TTC549 (cell line): ENCODE results near the gene HOMER2.
"Not testable (repeated sequence)": the region's sequence is repeated elsewhere in the genome, so short reads cannot be mapped to it uniquely, and the experiment has no call there.

Source experiments
- FAIRE-seq: peaks from 2 replicates; lab custom pipeline; 2012; peaks lifted over from hg19 to GRCh38; lab: Jason Lieb, UNC

Gene HOMER2

DNA sequence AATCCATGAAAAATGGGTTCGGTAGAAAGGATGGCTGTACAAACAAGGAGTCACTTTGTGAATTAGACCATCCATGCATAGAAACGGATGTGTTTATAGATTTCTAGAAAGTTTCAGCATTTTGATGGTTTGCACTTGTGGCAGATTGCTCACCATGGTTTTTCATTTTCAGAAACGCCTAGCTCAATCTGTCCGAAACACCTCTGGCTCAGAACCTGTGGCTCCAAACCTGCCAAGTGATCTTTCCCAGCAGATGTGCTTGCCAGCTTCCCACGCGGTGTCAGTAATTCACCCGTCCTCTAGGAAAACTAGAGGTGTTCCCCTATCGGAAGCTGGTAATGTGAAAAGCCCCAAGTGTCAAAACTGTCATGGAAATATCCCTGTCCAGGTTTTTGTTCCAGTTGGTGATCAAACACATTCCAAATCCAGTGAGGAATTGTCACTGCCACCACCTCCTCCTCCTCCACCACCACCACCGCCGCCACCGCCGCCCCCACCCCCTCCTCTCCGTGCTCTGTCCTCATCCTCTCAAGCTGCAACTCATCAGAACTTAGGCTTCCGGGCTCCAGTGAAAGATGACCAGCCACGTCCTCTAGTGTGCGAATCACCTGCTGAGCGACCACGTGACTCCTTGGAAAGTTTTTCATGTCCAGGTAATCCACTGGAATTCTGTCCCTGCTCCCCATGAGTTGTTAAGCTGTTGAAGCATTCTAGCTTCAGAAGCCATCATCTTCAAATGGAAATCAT, 121.9 kb downstream of the HOMER2 start:
- FAIRE-seq: no peak

DNA sequence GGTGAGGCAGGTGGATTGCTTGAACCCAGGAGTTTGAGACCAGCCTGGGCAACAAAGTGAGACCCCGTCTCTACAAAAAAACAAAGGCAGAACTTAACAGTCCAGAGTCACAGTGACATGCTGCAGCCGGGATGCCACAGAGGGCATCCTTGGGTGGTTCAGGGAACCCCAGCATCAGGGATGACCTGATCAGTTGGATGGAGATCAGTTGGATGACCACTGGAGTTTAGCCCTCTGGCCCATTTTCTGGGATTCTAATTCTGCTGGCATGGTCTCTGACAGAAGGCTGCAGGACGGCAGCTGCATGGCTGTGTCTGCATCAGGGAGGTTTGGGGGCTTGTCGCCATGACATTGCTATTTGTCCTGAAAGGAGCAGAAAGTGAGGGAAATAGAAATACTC, 123.3 kb downstream of the HOMER2 start:
- no peak for FAIRE-seq

DNA sequence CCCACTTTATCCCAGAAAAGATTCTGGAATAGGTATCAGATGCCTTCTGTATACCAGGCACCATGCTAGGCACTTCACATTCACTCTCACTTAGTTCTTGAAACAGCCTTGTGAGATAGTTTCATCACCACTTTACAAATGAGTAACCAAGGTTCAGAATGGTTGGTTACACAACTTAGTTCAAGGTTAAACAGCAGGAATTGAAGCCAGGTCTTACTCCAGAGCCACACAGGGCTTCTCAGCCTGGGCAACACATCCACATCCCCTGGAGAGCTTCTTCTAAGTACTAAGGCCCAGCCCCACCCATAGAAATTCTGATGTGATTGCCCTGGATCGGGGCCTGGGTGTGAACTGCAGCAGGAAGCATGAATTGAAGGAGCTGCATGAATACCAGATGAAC, 124.4 kb downstream of the HOMER2 start:
- no peak for FAIRE-seq

DNA sequence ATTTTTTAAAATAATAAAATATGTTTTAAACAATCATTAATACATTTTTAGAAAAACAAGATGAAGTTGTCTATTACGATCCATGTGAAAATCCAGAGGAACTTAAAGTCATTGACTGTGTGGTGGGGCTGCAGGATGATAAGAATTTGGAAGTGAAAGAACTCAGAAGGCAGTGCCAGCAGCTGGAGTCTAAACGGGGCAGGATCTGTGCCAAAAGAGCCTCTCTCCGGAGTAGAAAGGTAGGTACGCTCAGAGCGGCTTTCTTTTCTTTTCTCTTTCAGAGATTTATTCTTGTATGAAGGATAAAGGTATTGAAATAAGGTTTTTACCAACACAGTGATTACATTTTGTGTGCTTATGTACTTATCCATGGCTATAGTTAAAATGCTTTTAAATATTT, 129.5 kb downstream of the HOMER2 start:
- FAIRE-seq: no peak

DNA sequence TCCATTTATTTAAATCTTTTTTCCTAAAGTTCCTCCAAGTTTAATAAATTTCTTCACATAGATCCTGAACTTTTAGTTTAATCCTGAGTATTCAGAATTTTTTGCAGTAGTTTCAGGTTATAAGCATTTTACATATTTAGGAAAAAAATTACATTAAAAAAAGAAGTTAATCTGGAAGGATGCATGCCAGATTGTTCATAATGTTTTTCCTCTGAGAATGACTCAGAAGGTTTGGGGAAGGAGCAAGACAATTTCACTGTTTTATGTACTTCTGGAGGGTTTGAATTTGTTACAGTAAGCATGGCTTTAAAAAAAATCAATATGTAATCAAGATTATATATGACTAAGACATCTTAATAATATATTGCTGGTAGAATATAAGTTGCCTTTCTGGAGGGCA, 130.7 kb downstream of the HOMER2 start:
- not testable (repeated sequence) for FAIRE-seq

DNA sequence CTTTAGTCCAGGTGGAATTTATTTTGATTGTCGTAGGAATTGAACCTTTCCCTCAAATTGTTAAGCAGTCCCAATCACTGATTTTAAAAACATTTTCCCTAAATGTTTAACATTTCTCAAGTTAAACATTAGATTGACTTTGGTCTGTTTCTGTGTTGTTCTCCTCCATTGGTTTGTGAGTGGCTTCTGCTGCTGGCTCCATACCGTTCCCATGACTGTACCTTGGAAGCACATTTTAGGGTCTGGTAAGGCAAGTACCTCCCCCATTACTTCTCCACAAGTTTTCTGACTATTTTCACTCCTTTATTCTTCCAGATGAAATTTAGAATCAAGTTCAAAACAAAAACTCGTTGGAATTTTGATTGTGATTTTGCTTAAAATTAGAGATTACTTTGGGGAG, 131.1 kb downstream of the HOMER2 start:
- FAIRE-seq: not testable (repeated sequence)

DNA sequence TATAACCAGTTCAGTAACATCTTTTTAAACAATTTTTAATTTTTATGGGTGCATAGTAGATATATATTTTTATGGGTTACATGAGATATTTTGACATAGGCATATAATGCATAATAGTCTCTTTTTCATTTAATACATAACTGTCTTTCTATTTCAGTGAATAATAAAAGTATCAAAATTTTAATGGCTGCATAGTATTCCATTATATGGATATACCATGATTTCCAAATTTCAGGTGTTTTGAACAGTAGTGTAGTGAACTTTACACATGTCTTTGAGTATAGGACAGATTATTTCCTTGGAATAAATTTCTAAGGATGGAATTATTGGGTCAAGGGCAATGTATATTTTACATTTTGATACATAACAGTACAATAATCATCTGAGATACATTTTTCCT, 132.4 kb downstream of the HOMER2 start:
- FAIRE-seq: no peak

DNA sequence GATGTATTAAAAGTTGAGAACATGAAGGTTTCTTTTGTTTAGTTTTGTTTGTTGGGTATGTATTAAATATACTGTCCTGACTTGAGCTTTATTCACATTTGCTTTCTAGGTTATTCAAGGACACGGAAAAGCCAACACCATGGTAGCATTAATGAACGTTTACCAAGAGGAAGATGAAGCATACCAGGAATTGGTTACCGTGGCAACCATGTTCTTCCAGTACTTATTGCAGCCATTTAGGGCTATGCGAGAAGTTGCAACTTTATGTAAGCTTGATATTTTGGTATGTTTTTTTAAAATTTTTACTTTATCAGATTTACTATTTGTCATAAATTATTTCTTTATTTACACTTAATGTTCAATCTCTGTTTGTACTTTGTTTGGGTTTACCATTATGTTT, 139.5 kb downstream of the HOMER2 start:
- FAIRE-seq: no peak

DNA sequence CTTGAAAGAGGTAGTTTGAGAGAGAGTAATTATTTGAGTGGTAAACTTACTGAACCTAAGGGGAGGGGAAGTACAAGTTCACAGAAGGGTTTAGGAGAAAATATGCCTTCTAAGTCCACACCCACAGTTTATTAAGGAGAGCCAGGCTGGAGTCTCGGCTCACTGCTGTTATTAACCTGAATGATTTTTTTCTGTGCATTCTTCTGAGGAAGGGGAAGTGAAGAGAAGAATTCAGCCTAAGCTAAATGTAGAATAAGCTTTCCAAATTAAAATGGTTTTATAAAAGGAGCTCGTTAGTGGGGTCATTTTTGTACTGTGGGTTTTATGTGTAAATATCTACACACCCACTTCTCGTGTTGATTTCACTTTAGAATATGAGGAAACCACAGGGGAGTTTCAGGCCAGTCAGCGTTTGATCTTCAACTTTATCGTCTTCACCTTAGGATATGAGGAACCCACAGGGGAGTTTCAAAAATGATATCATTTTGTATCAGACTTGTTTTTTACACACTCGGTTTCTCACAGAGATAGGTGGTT, 141.6 kb downstream of the HOMER2 start:
- FAIRE-seq: no peak

DNA sequence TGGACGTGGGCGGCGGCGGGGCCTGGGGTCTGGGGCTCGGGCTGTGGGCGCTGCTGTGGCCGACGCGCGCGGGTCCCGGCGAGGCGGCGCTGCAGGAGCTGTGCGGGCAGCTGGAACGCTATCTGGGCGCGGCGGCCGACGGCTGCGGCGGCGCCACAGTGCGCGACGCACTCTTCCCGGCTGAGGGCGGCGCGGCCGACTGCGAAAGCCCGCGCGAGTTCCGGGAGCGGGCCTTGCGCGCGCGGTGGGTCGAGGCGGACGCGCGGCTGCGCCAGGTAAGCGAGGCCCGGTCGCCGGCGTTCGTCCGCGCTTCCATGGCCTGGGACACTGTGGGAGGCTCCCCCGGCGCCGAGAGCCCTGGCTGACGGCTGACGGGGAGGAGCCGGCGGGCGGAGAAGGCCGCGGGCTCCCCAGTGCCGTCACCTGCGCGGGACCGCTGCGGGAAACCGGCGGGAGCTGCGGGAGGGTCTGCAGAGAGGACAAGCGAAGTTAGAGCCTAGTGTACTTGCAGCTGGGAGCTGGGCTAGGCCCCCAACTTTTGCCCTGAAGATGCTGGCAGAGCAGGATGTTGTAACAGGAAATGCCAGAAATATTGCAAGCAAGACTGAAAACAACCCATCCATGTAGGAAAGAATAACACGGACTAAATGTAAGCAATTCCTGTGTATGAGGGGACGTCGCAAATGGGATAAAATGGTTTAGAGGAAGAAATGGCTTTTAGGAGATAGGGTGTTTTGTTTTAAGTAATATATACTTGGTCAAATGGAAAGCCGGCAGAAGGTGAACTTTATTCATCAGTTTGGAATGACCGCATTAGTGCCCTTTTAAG, 142.2 kb downstream of the HOMER2 start:
- FAIRE-seq: no peak

DNA sequence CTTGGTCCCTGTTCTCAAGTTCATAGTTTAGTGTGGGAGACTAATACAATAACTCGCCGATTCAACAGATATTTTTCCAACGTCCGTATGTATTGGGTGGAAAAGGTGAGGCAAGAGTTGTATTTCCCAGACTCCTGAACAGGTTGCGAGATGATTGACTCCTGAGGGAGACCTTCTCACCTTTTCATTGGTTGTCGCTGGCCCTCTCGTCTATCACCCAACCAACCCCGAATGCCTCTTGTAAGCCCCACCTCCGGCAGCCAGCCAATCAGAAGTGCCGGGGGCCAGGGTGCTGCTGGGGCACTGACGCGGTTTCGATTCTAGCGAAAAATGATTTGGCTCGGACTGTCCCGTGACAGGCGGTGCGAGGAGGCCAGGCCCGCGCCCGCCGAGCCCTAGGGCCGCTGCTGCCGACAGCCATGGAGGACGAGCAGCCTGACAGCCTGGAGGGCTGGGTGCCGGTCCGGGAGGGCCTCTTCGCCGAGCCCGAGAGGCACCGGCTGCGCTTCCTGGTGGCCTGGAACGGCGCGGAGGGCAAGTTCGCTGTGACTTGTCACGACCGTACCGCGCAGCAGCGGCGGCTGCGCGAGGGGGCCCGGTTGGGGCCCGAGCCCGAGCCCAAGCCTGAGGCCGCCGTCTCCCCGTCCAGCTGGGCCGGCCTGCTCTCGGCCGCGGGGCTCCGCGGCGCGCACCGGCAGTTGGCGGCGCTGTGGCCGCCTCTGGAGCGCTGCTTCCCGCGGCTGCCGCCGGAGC, 143.0 kb downstream of the HOMER2 start, which contains the start of gene WHAMM:
WHAMM (plus strand) TSS at position 321 of the 753 bp plus-strand sequence; CDS start at position 420, 99 bp downstream.
- peak; percentile 88 for FAIRE-seq

DNA sequence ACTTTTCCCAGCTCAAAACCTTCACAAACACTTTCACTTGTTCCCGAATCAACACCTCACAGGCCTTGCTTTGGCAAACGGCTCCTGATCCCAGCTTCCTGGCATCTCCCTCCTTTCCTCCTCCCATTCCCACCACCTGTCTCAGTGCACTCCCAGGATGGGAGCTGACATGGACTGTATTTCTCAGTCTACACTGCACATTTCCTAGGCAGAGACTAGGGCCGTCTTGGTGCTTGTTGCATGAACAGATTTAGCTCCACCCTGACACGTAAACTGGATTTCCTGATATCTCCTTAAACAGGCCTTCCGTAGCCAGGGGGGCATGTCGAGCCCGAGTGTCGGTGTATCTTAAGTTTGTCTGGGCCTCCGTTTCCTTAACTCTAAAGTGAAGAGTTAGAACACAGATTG, 143.9 kb downstream of the HOMER2 start:
- no peak for FAIRE-seq

DNA sequence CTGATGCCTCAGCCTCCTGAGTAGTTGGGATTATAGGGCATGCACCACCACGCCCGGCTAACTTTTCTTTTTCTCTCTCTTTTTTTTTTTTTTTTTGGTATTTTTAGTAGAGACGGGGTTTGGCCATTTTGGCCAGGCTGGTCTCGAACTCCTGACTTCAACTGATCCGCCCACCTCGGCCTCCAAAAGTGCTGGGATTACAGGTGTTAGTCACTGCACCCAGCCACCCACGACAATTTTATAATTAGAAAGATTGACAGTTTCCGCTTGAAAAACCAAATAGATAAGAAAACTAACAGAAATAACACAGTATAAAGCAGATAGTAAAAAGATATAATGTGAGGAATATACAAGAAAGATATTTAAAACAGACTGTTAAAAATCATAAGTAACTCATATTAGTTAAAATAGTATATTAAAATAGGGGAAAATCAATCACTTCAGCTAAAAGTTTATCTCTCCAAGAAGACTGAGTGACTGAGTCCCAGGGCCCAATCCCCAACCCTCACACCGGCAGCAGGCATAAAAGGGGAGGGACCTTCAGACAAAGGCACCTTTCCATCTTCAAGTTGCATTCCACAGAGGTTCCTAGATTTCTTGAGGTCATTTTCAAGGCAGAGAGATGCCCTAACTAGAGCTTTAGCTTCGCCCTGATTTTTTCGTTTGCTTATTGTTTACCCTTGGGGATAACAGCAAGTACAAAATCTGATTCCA, 144.4 kb downstream of the HOMER2 start:
- FAIRE-seq: no peak

DNA sequence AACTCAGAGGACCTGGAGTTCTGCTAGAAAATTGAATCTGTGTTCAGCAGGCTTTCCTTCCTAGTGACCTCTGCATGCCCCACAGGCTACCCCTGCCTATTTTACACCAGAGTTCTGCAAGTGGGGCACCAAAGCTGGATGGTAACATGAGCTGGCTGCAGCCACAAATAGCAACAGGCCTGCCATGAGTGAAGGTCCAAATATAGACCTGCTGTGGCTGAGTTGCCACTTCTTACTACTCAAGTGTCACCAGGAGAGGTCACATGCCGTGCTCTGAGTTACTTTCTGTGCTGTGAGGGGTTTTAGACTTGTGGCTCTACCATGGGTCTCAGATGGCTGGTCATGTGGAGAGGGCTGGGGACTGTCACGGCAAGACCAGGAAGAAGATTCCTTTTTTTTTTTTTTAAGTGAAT, 146.5 kb downstream of the HOMER2 start, which contains the start of gene FSD2:
FSD2 (minus strand) TSS at position 76 of the 413 bp plus-strand sequence. CDS start 18,679 bp downstream, outside the sequence.
- FAIRE-seq: no peak

DNA sequence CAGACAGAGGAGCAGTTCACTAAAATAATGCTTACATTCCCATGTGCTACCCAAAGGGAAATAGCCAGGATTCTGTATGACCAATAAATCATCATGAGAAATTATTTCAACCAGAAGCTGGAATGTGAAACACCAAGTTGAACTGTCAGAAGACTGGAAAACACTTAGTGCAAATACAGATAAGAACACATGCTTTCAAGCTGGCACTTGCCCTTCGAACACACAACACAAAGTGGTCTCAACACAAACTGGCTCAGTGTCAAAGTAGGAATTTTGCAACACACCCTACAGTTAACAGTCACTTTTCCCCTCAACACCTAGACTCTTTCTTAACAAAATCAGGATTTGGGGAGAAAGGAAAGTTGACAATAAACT, 148.0 kb downstream of the HOMER2 start:
- no peak for FAIRE-seq

DNA sequence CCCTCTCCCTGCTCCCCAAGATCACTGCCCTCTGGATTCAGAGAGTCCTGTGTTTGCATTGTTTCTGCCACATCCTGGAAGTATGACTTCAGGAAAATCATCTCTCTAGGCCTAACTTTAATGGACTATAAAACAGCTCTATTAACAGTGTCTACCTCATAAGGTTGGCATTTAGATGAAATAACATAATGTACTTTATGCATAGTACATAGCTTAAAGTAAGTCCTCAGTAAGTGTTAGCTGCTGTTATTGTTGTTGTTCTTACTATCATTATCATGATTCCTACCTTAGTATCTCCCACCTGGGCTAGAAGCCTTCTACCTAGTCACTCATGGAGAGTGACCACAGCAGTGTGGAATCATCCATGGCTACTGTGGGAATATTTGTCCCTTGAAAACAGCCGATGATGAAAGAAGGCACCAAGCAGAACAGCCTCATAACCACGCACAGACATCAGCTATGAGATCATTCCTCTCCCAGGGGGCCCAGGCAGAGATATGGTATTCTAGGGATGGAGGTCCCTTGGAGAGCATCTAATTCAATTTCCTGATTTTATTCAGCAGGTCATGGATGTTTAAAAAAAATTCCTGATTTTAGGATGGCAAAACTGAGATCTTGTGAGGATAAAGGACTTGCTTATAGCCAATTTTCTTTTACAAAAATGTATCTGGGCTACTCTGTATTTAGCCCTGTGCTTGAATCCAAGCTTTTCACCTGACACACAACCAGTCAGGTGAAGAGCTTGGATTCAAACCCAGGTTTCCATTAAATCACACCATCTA, 148.5 kb downstream of the HOMER2 start:
- no peak for FAIRE-seq

DNA sequence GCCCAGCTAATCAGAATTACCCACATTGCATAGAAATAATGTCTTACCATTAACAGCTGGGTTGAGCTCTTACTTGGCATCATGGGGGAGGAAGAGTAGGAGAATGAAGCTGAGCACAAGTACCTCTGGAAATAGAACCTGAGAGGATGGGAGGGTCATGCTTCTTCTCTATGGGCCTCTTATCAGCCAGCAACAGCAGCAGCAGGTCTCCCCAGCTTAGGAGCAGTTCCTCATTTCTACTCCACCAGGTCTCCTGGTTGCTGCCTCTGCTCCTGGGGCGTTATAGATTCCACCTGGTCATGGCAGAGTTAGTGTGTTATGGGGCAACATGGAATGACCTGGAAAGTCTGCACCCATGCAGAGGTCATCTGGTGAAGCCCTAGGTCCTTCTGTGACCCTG, 150.0 kb downstream of the HOMER2 start:
- FAIRE-seq: no peak

DNA sequence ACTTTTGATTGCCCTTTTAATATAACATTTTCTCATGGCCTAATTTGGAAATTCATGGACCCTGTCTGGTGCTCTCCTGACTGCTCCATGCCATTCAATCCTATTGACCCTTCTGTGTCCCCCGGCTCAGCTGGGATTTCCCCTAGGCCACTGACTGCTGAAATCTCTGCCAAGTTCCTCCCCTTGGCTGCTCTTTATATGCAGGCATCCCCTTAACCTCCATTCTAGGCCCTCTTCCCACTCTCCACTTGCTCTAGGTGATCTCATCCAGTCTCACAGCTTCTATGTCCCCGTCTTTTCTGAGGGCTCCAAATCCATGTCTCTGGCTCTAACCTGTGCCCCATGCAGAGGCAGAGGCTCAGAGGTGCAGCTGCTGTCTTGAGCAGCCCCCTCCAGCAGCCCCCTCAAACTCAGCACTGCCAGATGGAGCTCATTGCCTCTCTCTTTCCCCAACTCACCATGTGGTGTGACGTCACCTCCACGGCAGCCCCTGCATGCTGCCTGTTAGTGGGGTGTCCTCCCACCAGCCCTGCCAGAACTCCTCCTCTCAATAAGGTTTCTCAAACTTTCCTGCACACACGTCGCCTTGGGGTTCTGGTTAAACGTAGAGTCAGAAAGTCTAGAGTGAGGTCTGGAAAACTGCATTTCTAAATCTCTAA, 153.2 kb downstream of the HOMER2 start:
- FAIRE-seq: no peak
